ENCODE data around the gene NCAPG. TPM values are rescaled to one million over a fixed set of nuclear protein-coding genes. Genes with fewer than 3 reads are reported as not detected.
"Not testable (repeated sequence)": the region's sequence is repeated elsewhere in the genome, so short reads cannot be mapped to it uniquely, and the experiment has no call there.

Gene NCAPG
- polyA plus RNA-seq, 10 donors, result 10.1 to 21.6 (median 14.2) TPM

GRCh38 chr4:17785858-17786257, 24.9 kb upstream of the NCAPG start:
- DNase-seq, result no peak

- DNase-seq, result no peak
These were observed 24.2 kb upstream of the NCAPG start for GRCh38 chr4:17786567-17786966.

GRCh38 chr4:17787315-17787714, 23.5 kb upstream of the NCAPG start:
- DNase-seq, result no peak

GRCh38 chr4:17788956-17789355, 21.8 kb upstream of the NCAPG start:
- no peak for DNase-seq

GRCh38 chr4:17794730-17795129, 16.0 kb upstream of the NCAPG start:
- no peak for DNase-seq

GRCh38 chr4:17797808-17798207, 13.0 kb upstream of the NCAPG start:
- DNase-seq, result no peak

- no peak for DNase-seq
These were observed 5.1 kb upstream of the NCAPG start for GRCh38 chr4:17805580-17806155.

GRCh38 chr4:17807446-17807845, 3.3 kb upstream of the NCAPG start:
- no peak for DNase-seq

- DNase-seq, result peak in 1 of 3 donors; percentile 24
These were observed 1.1 kb upstream of the NCAPG start for GRCh38 chr4:17809667-17810066.

- peak in 1 of 3 donors; percentile 34 for DNase-seq
These were observed 362 bp downstream of the NCAPG start for GRCh38 chr4:17811078-17811603.

- DNase-seq, result no peak
These were observed 1.3 kb downstream of the NCAPG start for GRCh38 chr4:17812125-17812524.

GRCh38 chr4:17812801-17813200, 2.0 kb downstream of the NCAPG start:
- DNase-seq, result no peak

- no peak for DNase-seq
These were observed 3.4 kb downstream of the NCAPG start for GRCh38 chr4:17814140-17814539.

- DNase-seq, result no peak
These were observed 5.4 kb downstream of the NCAPG start for GRCh38 chr4:17816142-17816541.

GRCh38 chr4:17817027-17817426, 6.2 kb downstream of the NCAPG start:
- DNase-seq, result peak; percentile 34 to 63 (median 38)

- no peak for DNase-seq
These were observed 13.3 kb downstream of the NCAPG start for GRCh38 chr4:17823871-17824669.

GRCh38 chr4:17846266-17846665, 35.5 kb downstream of the NCAPG start:
- DNase-seq, result peak in 1 of 3 donors; percentile 6

- not testable (repeated sequence) for DNase-seq
These were observed 39.5 kb downstream of the NCAPG start for GRCh38 chr4:17850295-17850694.

- no peak for DNase-seq
These were observed 41.2 kb downstream of the NCAPG start for GRCh38 chr4:17851959-17852358.

- DNase-seq, result no peak
These were observed 43.3 kb downstream of the NCAPG start for GRCh38 chr4:17854036-17854435.

GRCh38 chr4:17859793-17860406, 49.1 kb downstream of the NCAPG start:
- no peak for DNase-seq

GRCh38 chr4:17861906-17862305, 51.1 kb downstream of the NCAPG start:
- not testable (repeated sequence) for DNase-seq

GRCh38 chr4:17865866-17866363, 55.1 kb downstream of the NCAPG start:
- no peak for DNase-seq
